HCT116 (cell line): ENCODE data around the gene FUT6.

ENCODE experiments used
- POLR2A ChIP-seq: IDR thresholded peaks from 2 replicates; pipeline ENCODE4 v1.7.0; 2011; ENCODE audit warnings: borderline replicate concordance; ENCODE audit not compliant: insufficient read depth, insufficient read length; ENCODE audit errors: extremely low read depth
- POLR2AphosphoS5 ChIP-seq: IDR thresholded peaks from 2 replicates; pipeline ENCODE4 v1.6.1; 2011; ENCODE audit warnings: mild to moderate bottlenecking, low read depth, low read length, moderate library complexity
- RAD21 ChIP-seq: IDR thresholded peaks from 2 replicates; pipeline ENCODE4 v1.6.1; 2012; ENCODE audit warnings: low read depth, mild to moderate bottlenecking
- SP1 ChIP-seq: IDR thresholded peaks from 2 replicates; pipeline ENCODE4 v1.6.1; 2012; ENCODE audit warnings: low read depth
- TF ChIP-seq, protein P1 (sequence below): IDR thresholded peaks from 2 replicates; pipeline ENCODE4 v1.6.1; 2012
- TF ChIP-seq, protein P2 (sequence below), 3 experiments: fragments of 200-600 bp in 1 of 3; sonication (generic) in 1 of 3; IDR thresholded peaks in 2 of 3; conservative IDR thresholded peaks in 1 of 3; 2 replicates each; pipeline ENCODE4 v1.5.1; 2012 to 2017; ENCODE audit warnings: low read depth in 2 of 3, low read length in 2 of 3, antibody characterized with exemption in 1 of 3, borderline replicate concordance in 1 of 3, control low read depth in 1 of 3, mild to moderate bottlenecking in 1 of 3, mixed read lengths in 1 of 3, mixed run types in 1 of 3, moderate library complexity in 1 of 3; ENCODE audit not compliant: insufficient read depth in 1 of 3
- TF ChIP-seq, protein P3 (sequence below): IDR thresholded peaks from 2 replicates; pipeline ENCODE4 v1.6.1; 2012; ENCODE audit warnings: low read depth

DNA sequence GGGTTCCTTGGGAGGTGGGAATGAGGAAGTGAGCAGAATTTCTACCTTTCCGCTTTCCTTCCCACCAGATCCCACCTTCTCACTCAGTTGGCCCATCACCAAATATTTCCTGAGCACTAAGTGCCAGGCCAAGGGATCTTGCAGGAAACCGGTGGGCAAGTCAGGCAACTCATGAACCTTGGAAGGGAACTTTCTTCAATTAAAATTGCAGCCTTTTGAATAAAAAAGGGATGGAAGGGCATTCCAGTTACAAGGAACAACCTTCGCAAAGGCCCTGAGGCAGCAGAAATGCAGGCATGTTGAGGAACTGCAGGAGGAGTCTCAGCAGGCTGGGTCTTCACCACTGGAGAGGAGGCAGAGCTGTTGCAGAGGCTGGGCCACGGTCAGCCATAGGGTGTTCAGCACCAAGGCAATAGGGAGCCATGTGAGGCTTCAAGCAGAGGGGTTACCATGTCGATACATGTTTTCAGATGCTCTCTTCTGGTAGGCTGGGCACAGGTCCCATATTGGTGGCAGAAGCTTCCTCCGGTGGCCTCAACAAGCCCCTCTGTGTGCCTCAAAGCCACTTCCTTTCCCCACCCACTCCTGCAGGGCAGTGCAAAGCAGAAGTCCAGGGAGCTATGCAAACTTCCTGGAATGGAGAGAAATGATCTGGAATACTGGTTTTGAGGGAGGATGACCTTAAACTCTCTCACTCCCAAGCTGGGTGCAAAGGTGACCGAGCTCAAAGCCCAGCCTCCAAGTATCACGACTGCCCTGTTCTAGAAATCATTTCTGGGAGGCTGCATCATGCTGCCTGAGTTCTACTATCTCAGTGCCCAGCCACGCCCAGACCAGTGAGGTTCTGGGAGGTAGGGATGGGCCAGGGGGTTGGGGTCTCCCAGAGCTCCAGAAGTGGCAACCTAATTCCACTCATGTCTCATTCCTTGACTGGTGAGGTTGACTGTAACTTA, at the start of gene FUT6:
- TF ChIP-seq, protein P1, sequence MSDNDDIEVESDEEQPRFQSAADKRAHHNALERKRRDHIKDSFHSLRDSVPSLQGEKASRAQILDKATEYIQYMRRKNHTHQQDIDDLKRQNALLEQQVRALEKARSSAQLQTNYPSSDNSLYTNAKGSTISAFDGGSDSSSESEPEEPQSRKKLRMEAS = no peak
- TF ChIP-seq, protein P2, sequence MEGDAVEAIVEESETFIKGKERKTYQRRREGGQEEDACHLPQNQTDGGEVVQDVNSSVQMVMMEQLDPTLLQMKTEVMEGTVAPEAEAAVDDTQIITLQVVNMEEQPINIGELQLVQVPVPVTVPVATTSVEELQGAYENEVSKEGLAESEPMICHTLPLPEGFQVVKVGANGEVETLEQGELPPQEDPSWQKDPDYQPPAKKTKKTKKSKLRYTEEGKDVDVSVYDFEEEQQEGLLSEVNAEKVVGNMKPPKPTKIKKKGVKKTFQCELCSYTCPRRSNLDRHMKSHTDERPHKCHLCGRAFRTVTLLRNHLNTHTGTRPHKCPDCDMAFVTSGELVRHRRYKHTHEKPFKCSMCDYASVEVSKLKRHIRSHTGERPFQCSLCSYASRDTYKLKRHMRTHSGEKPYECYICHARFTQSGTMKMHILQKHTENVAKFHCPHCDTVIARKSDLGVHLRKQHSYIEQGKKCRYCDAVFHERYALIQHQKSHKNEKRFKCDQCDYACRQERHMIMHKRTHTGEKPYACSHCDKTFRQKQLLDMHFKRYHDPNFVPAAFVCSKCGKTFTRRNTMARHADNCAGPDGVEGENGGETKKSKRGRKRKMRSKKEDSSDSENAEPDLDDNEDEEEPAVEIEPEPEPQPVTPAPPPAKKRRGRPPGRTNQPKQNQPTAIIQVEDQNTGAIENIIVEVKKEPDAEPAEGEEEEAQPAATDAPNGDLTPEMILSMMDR (IDR thresholded peaks at IDR 0.05 in 2 of 3, conservative IDR thresholded peaks at IDR 0.05 in 1 of 3; ENCODE audit: borderline replicate concordance in 1 of 3, insufficient read depth in 1 of 3, low read depth in 2 of 3, low read length in 2 of 3) = no peak
- TF ChIP-seq POLR2A (no peak), RAD21 (no peak), SP1 (no peak), POLR2AphosphoS5 (no peak)
- TF ChIP-seq, protein P3, sequence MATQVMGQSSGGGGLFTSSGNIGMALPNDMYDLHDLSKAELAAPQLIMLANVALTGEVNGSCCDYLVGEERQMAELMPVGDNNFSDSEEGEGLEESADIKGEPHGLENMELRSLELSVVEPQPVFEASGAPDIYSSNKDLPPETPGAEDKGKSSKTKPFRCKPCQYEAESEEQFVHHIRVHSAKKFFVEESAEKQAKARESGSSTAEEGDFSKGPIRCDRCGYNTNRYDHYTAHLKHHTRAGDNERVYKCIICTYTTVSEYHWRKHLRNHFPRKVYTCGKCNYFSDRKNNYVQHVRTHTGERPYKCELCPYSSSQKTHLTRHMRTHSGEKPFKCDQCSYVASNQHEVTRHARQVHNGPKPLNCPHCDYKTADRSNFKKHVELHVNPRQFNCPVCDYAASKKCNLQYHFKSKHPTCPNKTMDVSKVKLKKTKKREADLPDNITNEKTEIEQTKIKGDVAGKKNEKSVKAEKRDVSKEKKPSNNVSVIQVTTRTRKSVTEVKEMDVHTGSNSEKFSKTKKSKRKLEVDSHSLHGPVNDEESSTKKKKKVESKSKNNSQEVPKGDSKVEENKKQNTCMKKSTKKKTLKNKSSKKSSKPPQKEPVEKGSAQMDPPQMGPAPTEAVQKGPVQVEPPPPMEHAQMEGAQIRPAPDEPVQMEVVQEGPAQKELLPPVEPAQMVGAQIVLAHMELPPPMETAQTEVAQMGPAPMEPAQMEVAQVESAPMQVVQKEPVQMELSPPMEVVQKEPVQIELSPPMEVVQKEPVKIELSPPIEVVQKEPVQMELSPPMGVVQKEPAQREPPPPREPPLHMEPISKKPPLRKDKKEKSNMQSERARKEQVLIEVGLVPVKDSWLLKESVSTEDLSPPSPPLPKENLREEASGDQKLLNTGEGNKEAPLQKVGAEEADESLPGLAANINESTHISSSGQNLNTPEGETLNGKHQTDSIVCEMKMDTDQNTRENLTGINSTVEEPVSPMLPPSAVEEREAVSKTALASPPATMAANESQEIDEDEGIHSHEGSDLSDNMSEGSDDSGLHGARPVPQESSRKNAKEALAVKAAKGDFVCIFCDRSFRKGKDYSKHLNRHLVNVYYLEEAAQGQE = no peak
